Measurements from ENCODE around the gene EFHC2. TPM values are rescaled to one million over a fixed set of nuclear protein-coding genes. Genes with fewer than 3 reads are reported as not detected.

Gene EFHC2
- total RNA-seq, 1 donor from 2014 or later = under 0.01 TPM

- H3K27me3 ChIP-seq (ENCODE audit: control insufficient read depth in 3 of 3, insufficient read depth in 3 of 3, low read length in 3 of 3) = peaks cover 0 to 6% (median 0%) of the 10 kb centered on the region in 3 donors
- no peaks in the 10 kb centered on the region for H3K4me1 ChIP-seq (ENCODE audit: control insufficient read depth in 3 of 3, insufficient read depth in 3 of 3, low read length in 3 of 3)
- H3K9ac ChIP-seq (ENCODE audit: low read depth in 1 of 3, low read length in 3 of 3) = no peak overlapping the region
These were observed 168.0 kb downstream of the EFHC2 start for GRCh38 chrX:44175455-44175854.

GRCh38 chrX:44174061-44174460, 169.4 kb downstream of the EFHC2 start:
- no peak overlapping the region for H3K4me3 ChIP-seq (ENCODE audit: low read length in 3 of 3)
- no peaks in the 10 kb centered on the region for H3K9me3 ChIP-seq (ENCODE audit: control insufficient read depth in 3 of 3, low read length in 3 of 3)
- no peak overlapping the region for H3K9ac ChIP-seq (ENCODE audit: low read depth in 1 of 3, low read length in 3 of 3)
- H3K4me1 ChIP-seq (ENCODE audit: control insufficient read depth in 3 of 3, insufficient read depth in 3 of 3, low read length in 3 of 3) = no peaks in the 10 kb centered on the region
- no peaks in the 10 kb centered on the region for H3K36me3 ChIP-seq (ENCODE audit: control insufficient read depth in 3 of 3, insufficient read depth in 3 of 3, low read length in 3 of 3)
- no peak overlapping the region for H3K27ac ChIP-seq (ENCODE audit: low read depth, low read length)
- H3K27me3 ChIP-seq (ENCODE audit: control insufficient read depth in 3 of 3, insufficient read depth in 3 of 3, low read length in 3 of 3) = peaks cover 0 to 6% (median 0%) of the 10 kb centered on the region in 3 donors

More at GRCh38 chrX:44175455-44175854, 168.0 kb downstream of the EFHC2 start:
- Histone ChIP-seq H3K9me3 (ENCODE audit: control insufficient read depth in 3 of 3, low read length in 3 of 3) (no peaks in the 10 kb centered on the region), H3K4me3 (ENCODE audit: low read length in 3 of 3) (no peak overlapping the region), H3K27ac (ENCODE audit: low read depth, low read length) (no peak overlapping the region), H3K36me3 (ENCODE audit: control insufficient read depth in 3 of 3, insufficient read depth in 3 of 3, low read length in 3 of 3) (no peaks in the 10 kb centered on the region)

GRCh38 chrX:44173219-44173618, 170.3 kb downstream of the EFHC2 start:
- Histone ChIP-seq H3K9ac (ENCODE audit: low read depth in 1 of 3, low read length in 3 of 3) (no peak overlapping the region), H3K27me3 (ENCODE audit: control insufficient read depth in 3 of 3, insufficient read depth in 3 of 3, low read length in 3 of 3) (peaks cover 0 to 6% (median 0%) of the 10 kb centered on the region in 3 donors), H3K9me3 (ENCODE audit: control insufficient read depth in 3 of 3, low read length in 3 of 3) (no peaks in the 10 kb centered on the region), H3K4me3 (ENCODE audit: low read length in 3 of 3) (no peak overlapping the region), H3K27ac (ENCODE audit: low read depth, low read length) (no peak overlapping the region), H3K4me1 (ENCODE audit: control insufficient read depth in 3 of 3, insufficient read depth in 3 of 3, low read length in 3 of 3) (no peaks in the 10 kb centered on the region), H3K36me3 (ENCODE audit: control insufficient read depth in 3 of 3, insufficient read depth in 3 of 3, low read length in 3 of 3) (no peaks in the 10 kb centered on the region)

GRCh38 chrX:44167116-44167515, 176.4 kb downstream of the EFHC2 start:
- no peaks in the 10 kb centered on the region for H3K36me3 ChIP-seq (ENCODE audit: control insufficient read depth in 3 of 3, insufficient read depth in 3 of 3, low read length in 3 of 3)
- H3K4me1 ChIP-seq (ENCODE audit: control insufficient read depth in 3 of 3, insufficient read depth in 3 of 3, low read length in 3 of 3) = no peaks in the 10 kb centered on the region
- H3K27ac ChIP-seq (ENCODE audit: low read depth, low read length) = no peak overlapping the region
- no peaks in the 10 kb centered on the region for H3K9me3 ChIP-seq (ENCODE audit: control insufficient read depth in 3 of 3, low read length in 3 of 3)
- H3K27me3 ChIP-seq (ENCODE audit: control insufficient read depth in 3 of 3, insufficient read depth in 3 of 3, low read length in 3 of 3) = peaks cover 0 to 6% (median 0%) of the 10 kb centered on the region in 3 donors
- H3K4me3 ChIP-seq (ENCODE audit: low read length in 3 of 3) = no peak overlapping the region
- no peak overlapping the region for H3K9ac ChIP-seq (ENCODE audit: low read depth in 1 of 3, low read length in 3 of 3)

- Histone ChIP-seq H3K9me3 (ENCODE audit: control insufficient read depth in 3 of 3, low read length in 3 of 3) (no peaks in the 10 kb centered on the region), H3K36me3 (ENCODE audit: control insufficient read depth in 3 of 3, insufficient read depth in 3 of 3, low read length in 3 of 3) (no peaks in the 10 kb centered on the region), H3K4me3 (ENCODE audit: low read length in 3 of 3) (no peak overlapping the region), H3K27me3 (ENCODE audit: control insufficient read depth in 3 of 3, insufficient read depth in 3 of 3, low read length in 3 of 3) (no peaks in the 10 kb centered on the region), H3K4me1 (ENCODE audit: control insufficient read depth in 3 of 3, insufficient read depth in 3 of 3, low read length in 3 of 3) (no peaks in the 10 kb centered on the region), H3K27ac (ENCODE audit: low read depth, low read length) (no peak overlapping the region), H3K9ac (ENCODE audit: low read depth in 1 of 3, low read length in 3 of 3) (no peak overlapping the region)
These were observed 180.5 kb downstream of the EFHC2 start for GRCh38 chrX:44162964-44163475.

- H3K36me3 ChIP-seq (ENCODE audit: control insufficient read depth in 3 of 3, insufficient read depth in 3 of 3, low read length in 3 of 3) = no peaks in the 10 kb centered on the region
- no peaks in the 10 kb centered on the region for H3K9me3 ChIP-seq (ENCODE audit: control insufficient read depth in 3 of 3, low read length in 3 of 3)
- no peak overlapping the region for H3K9ac ChIP-seq (ENCODE audit: low read depth in 1 of 3, low read length in 3 of 3)
- peaks cover 0 to 4% (median 0%) of the 10 kb centered on the region in 3 donors for H3K27me3 ChIP-seq (ENCODE audit: control insufficient read depth in 3 of 3, insufficient read depth in 3 of 3, low read length in 3 of 3)
- H3K4me1 ChIP-seq (ENCODE audit: control insufficient read depth in 3 of 3, insufficient read depth in 3 of 3, low read length in 3 of 3) = no peaks in the 10 kb centered on the region
- H3K4me3 ChIP-seq (ENCODE audit: low read length in 3 of 3) = no peak overlapping the region
- no peak overlapping the region for H3K27ac ChIP-seq (ENCODE audit: low read depth, low read length)
These were observed 185.6 kb downstream of the EFHC2 start for GRCh38 chrX:44157858-44158257.

GRCh38 chrX:44157283-44157682, 186.2 kb downstream of the EFHC2 start:
- no peaks in the 10 kb centered on the region for H3K4me1 ChIP-seq (ENCODE audit: control insufficient read depth in 3 of 3, insufficient read depth in 3 of 3, low read length in 3 of 3)
- H3K27me3 ChIP-seq (ENCODE audit: control insufficient read depth in 3 of 3, insufficient read depth in 3 of 3, low read length in 3 of 3) = peaks cover 0 to 4% (median 0%) of the 10 kb centered on the region in 3 donors

GRCh38 chrX:44156726-44157125, 186.7 kb downstream of the EFHC2 start:
- no peaks in the 10 kb centered on the region for H3K36me3 ChIP-seq (ENCODE audit: control insufficient read depth in 3 of 3, insufficient read depth in 3 of 3, low read length in 3 of 3)

More at GRCh38 chrX:44157283-44157682, 186.2 kb downstream of the EFHC2 start:
- Histone ChIP-seq H3K4me3 (ENCODE audit: low read length in 3 of 3) (no peak overlapping the region), H3K36me3 (ENCODE audit: control insufficient read depth in 3 of 3, insufficient read depth in 3 of 3, low read length in 3 of 3) (no peaks in the 10 kb centered on the region), H3K27ac (ENCODE audit: low read depth, low read length) (no peak overlapping the region), H3K9ac (ENCODE audit: low read depth in 1 of 3, low read length in 3 of 3) (no peak overlapping the region), H3K9me3 (ENCODE audit: control insufficient read depth in 3 of 3, low read length in 3 of 3) (no peaks in the 10 kb centered on the region)

GRCh38 chrX:44155126-44155525, 188.3 kb downstream of the EFHC2 start:
- Histone ChIP-seq H3K4me3 (ENCODE audit: low read length in 3 of 3) (no peak overlapping the region), H3K9ac (ENCODE audit: low read depth in 1 of 3, low read length in 3 of 3) (no peak overlapping the region), H3K9me3 (ENCODE audit: control insufficient read depth in 3 of 3, low read length in 3 of 3) (no peaks in the 10 kb centered on the region), H3K36me3 (ENCODE audit: control insufficient read depth in 3 of 3, insufficient read depth in 3 of 3, low read length in 3 of 3) (no peaks in the 10 kb centered on the region), H3K4me1 (ENCODE audit: control insufficient read depth in 3 of 3, insufficient read depth in 3 of 3, low read length in 3 of 3) (no peaks in the 10 kb centered on the region), H3K27me3 (ENCODE audit: control insufficient read depth in 3 of 3, insufficient read depth in 3 of 3, low read length in 3 of 3) (peaks cover 0 to 4% (median 0%) of the 10 kb centered on the region in 3 donors), H3K27ac (ENCODE audit: low read depth, low read length) (no peak overlapping the region)

More at GRCh38 chrX:44156726-44157125, 186.7 kb downstream of the EFHC2 start:
- Histone ChIP-seq H3K27ac (ENCODE audit: low read depth, low read length) (no peak overlapping the region), H3K4me3 (ENCODE audit: low read length in 3 of 3) (no peak overlapping the region), H3K9me3 (ENCODE audit: control insufficient read depth in 3 of 3, low read length in 3 of 3) (no peaks in the 10 kb centered on the region), H3K9ac (ENCODE audit: low read depth in 1 of 3, low read length in 3 of 3) (no peak overlapping the region), H3K4me1 (ENCODE audit: control insufficient read depth in 3 of 3, insufficient read depth in 3 of 3, low read length in 3 of 3) (no peaks in the 10 kb centered on the region), H3K27me3 (ENCODE audit: control insufficient read depth in 3 of 3, insufficient read depth in 3 of 3, low read length in 3 of 3) (peaks cover 0 to 4% (median 0%) of the 10 kb centered on the region in 3 donors)

- Histone ChIP-seq H3K4me1 (ENCODE audit: control insufficient read depth in 3 of 3, insufficient read depth in 3 of 3, low read length in 3 of 3) (no peaks in the 10 kb centered on the region), H3K4me3 (ENCODE audit: low read length in 3 of 3) (no peak overlapping the region), H3K27me3 (ENCODE audit: control insufficient read depth in 3 of 3, insufficient read depth in 3 of 3, low read length in 3 of 3) (peaks cover 0 to 4% (median 0%) of the 10 kb centered on the region in 3 donors), H3K9ac (ENCODE audit: low read depth in 1 of 3, low read length in 3 of 3) (no peak overlapping the region), H3K36me3 (ENCODE audit: control insufficient read depth in 3 of 3, insufficient read depth in 3 of 3, low read length in 3 of 3) (no peaks in the 10 kb centered on the region), H3K27ac (ENCODE audit: low read depth, low read length) (no peak overlapping the region), H3K9me3 (ENCODE audit: control insufficient read depth in 3 of 3, low read length in 3 of 3) (no peaks in the 10 kb centered on the region)
These were observed 190.6 kb downstream of the EFHC2 start for GRCh38 chrX:44152852-44153251.

Data from skeletal muscle tissue (tissue), 4 donors.